ENCODE results near the gene CLDN19. TPM values are rescaled to one million over a fixed set of nuclear protein-coding genes. Genes with fewer than 3 reads are reported as not detected.

CLDN19 gene
- total and polyA plus RNA-seq, 9 of the 15 experiments (the other 6 are each of a cell fraction or from before 2014, with no cell fraction given), result not detected

- TF ChIP-seq ZBTB33 (CRISPR knock-in tag; IDR thresholded peaks at IDR 0.05) (peak; percentile 49; the same call in 1 of the 2 replicates), EP400 (IDR thresholded peaks at IDR 0.05) (peak; percentile 77), SMARCA5 (IDR thresholded peaks at IDR 0.05) (peak; percentile 21; the same call in 1 of the 2 replicates), ATF6 (CRISPR knock-in tag; IDR thresholded peaks at IDR 0.05) (0 out of 2 replicates have a peak, but pooled peaks have one; percentile 62), CBFB (CRISPR knock-in tag; IDR thresholded peaks at IDR 0.05) (peak; percentile 64; the same call in 1 of the 2 replicates), CTCF (IDR thresholded peaks at IDR 0.05 in 2 of 3, conservative IDR thresholded peaks at IDR 0.05 in 1 of 3; ENCODE audit: insufficient read depth in 2 of 3, low read depth in 1 of 3, low read length in 3 of 3) (peak; percentile 59 to 79 (median 68)), HNRNPL (IDR thresholded peaks at IDR 0.05; ENCODE audit: low read depth, low read length) (no peak), NR3C1 (CRISPR knock-in tag; IDR thresholded peaks at IDR 0.05) (peak; percentile 86), RAD21 (CRISPR knock-in tag; conservative IDR thresholded peaks at IDR 0.05 in 1 of 2, IDR thresholded peaks at IDR 0.05 in 1 of 2) (peak in 1 of 2 experiments; percentile 49; a peak in 3 of 4 replicates), KDM2B (CRISPR knock-in tag; IDR thresholded peaks at IDR 0.05) (no peak), HLTF (IDR thresholded peaks at IDR 0.05) (no peak), MBD1 (CRISPR knock-in tag; IDR thresholded peaks at IDR 0.05) (no peak), PYGO2 (tag; IDR thresholded peaks at IDR 0.05) (no peak), GABPA (tag; conservative IDR thresholded peaks at IDR 0.05; ENCODE audit: low read depth) (peak; percentile 61), FOXM1 (IDR thresholded peaks at IDR 0.05; ENCODE audit: low read depth) (no peak), FOXM1 (CRISPR knock-in tag; IDR thresholded peaks at IDR 0.05; ENCODE audit: low read depth) (peak; percentile 75), TBL1XR1 (IDR thresholded peaks at IDR 0.05; ENCODE audit: low read length in 2 of 2) (no peak), RBM17 (IDR thresholded peaks at IDR 0.05; ENCODE audit: borderline replicate concordance, low read depth, low read length) (no peak), ZNF124 (CRISPR knock-in tag; IDR thresholded peaks at IDR 0.05) (no peak)
These were observed 26.1 kb upstream of the CLDN19 start (continued) for GRCh38 chr1:42765832-42766740.
